Measurements from ENCODE around the gene WDR1.

WDR1 gene

DNA sequence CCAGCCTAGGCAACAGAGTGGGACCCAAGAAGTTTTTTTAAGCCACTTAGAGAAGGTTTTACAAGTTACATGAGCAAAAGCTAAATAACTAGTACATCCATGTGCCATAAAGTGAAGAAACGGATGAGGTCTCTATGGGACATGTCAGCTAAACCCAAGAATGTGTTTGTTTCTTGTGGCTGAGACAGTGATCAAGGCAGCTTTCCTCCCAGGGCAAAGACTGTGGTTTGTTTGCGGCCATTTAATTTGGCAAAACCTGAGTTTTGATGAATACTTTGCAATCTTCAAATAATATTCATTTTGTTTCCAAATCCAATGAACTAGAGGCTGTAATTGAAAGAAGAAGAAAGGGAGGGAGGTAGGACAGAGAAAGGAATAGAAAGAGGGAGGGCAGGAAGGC is 50.4 kb downstream of the WDR1 start:
- no peak for DNase-seq

DNA sequence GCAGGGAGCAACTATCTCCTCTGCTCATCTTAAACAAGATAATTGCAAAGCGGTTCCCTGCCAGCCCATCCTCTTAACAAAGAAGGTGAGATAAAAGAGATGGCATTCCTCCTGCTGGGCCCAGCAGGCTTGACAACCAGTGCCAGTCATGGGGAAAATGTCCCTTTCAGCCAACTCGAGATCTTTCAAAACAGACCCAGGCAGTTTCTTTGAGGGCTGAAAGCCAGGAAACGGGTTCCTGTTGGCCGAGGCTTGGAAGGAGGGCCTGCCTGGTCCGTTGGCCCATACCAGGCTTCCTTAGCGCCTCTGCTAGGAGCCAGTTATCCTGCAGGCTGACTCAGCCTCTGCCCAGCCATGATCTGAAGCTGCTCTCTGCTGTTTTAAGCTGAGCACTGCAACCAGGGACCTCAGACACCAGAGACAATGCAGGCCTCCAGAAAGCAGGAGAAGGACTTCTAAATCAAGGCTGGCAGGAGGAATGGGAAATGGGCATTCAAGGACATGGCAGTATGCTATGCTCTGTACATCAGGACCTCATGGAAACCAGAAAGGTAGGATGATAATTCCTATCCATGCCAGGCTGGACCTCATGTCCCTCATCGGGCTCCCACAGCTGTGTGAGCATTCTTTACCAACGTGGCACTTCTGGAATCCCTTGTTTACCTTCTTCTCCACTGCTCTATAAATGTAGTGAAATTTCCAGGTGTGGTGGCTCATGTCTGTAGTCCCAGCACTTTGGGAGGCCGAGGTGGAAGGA is 52.9 kb downstream of the WDR1 start:
- no peak for DNase-seq

DNA sequence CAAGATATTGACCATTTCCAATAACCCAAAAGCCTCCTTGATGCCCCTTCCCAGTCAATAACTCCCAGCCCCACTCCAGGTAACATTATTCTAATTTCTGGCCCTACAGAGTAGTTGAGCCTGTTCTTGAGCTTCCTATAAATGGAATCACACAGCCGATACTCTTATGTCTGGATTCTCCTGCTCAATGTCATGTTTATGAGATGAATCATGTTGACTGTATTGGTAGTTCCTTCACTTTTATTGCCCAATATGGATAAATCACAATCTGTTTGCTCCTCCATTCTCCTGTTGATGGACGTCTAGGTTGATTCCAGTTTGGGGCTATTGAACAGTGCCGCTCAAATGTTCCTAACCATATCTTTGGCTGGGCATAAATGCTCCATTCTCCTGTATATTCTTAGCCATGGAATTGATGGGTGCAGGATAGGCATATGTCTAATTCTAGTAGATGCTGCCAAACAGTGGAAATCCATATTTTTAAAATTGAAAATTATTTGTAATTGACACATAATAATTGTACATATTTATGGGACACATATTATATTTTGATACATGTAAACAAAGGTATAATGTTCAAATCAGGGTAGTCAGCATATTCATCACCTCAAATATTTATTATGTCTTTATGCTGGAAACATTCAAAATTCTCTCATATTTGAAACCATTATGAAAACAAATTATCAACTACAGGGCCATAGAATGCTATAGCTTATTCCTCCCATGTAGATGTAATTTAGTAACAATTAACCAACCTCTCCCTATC is 54.8 kb downstream of the WDR1 start:
- DNase-seq = no peak

DNA sequence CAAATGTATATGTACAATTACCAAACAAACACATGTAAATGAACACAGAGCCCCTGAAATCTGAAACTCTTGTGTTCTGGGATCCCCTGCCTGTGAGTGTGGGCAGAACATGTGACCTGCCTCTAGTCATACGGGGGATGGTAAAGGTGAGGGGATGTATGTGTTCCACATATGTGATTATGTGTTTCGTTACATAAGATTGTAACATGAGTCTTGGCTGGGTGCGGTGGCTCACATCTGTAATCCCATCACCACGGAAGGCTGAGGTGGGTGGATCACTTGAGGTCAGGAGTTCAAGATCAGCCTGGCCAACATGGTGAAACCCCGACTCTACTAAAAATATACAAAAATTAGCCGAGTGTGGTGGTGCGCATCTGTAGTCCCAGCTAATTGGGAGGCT is 58.2 kb downstream of the WDR1 start:
- no peak for DNase-seq

DNA sequence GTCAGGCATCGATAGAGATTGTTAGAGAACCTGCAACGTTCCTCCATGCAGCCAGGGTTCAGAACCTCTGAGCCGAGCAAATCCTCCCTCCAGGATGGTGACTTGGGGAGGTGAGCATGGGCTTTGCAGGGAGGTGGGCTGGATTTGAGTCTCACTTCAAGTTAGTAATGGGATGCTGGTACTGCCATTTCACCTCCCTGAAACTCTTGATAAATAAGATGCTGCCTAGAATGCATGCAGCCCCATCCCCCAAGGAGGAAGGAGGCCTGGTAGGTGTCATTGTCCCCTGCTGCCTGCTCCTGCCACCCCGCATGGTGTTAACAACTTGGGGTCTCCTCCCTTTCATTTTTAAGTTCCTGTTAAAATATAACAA is 59.6 kb downstream of the WDR1 start:
- DNase-seq = no peak

DNA sequence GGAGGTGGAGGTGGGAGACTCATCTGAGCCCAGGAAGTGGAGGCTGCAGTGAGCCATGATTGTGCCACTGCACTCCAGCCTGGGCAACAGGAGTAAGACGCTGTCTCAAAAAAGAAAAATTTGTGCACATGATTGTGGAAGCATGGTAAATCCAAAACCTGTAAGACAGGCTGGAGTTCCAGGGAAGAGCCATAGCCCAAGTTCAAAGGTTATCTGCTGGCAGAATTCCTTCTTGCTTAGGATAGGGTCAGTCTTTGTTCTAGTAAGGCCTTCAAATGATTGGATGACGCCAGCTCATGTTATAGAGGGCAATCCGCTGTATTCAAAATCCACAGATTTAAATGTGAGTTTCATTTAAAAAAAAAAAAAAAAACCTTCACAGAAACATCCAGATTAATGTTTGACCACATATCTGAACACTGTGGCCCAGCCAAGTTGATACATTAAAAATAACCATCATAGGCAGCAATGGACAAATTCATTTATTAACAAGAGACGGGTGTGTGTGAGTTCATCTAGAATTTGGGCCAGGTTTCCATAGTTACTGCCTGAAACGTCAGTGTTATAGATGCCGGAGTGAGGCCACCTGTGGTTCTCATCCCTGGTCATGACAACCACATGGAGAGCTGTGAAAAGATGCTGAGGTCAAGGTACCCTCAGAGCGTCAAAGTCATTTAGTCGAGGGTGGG is 60.1 kb downstream of the WDR1 start:
- no peak for DNase-seq

DNA sequence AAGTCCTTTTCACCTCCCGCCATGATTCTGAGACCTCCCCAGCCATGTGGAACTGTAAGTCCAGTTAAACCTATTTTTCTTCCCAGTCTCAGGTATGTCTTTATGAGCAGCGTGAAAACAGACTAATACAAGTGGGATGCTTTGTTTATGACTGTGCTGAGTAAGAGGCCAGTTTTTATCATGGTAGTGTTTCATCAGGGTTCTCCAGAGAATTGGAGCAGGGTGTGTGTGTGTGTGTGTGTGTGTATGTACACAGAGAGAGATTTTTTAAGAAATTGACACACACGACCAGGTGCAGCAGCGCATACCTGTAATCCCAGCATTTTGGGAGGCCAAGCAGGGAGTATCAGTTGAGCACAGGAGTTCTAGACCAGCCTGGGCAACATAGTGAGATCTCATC is 60.7 kb downstream of the WDR1 start:
- DNase-seq = no peak

DNA sequence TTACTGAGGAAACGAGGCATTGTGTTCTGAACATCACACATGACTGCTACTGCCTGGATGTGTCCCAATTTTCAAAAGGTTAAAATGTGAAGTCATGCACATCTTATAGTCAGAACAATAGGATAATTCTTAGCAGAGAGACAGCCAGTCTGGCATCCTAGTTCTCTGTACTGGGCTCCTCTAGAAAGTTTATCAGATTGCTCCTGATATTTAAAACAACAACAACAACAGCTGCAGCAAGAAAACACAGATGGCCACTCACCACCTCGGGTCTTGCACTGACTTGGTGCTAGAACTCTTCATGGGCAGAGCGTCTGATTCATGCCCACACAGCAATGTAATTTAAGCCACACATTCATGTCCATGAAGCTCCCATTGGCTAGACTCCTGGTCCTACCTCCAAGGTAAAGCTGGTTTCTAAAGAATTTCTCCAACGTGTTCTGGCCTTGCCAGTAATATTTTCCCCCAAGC is 62.0 kb downstream of the WDR1 start:
- DNase-seq = no peak

DNA sequence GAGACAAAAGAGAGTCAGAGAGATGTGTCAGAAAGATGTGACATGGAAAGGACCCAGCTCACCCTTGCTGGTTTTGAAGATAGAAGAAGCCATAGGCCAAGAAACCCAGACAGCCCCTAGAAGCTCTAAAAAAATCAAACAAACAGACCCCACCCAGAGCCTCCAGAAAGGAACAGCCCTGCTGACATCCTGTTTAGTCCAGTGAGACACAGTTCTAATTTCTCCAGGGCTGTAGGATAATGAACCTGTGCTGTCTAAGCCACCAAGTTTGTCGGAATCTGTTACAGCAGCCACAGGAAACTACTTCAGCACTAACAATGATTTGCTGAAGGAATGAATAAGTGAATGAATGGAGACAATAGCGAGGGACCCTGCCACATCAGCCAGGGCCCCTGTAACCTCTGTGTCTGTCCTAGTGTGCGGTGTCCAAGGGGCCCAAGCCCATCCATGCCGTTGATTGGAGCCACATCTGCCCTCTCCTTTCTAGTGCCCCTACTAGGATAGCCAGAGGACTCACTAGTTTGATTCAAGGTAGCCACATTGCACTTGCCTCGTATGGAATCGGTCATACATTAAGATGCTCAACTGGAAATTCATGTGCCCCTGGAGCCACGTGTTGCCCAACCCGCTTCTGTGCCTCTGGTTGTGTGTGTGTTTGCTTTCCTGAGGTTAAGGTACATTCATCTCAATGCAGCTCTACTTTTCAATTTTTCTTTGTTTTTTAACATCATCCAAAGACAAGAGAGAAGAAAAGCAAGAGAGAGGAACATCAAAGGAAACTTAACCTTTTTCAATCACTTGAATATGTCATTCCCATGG is 62.8 kb downstream of the WDR1 start:
- DNase-seq = no peak

DNA sequence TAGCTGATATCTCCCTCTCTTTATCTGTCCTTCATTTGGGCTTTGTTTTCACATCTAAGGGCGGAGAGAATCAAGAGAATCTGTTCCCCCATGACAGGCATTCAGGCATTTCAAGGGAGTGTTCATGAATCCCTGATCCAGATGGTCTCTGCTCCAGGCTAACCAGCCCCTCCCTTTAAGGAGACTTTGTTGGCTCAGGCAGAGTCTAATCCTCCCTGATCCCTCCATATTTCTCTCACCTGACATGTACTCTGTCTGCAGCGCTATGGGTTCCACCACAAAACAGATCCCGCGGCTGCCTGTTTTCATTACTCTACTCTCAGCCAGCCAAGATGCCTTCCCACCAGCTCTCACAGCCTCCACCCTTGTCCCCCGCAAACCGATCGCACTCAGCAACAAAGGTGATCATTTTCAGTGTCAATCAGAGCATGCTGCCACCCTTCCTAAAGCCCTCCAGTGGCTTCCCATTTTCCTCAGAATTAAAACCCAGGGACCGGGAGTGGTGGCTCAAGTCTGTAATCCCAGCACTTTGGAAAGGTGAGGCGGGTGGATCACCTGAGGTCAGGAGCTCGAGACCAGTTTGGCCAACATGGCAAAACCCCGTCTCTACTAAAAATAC is 65.0 kb downstream of the WDR1 start:
- no peak for DNase-seq

DNA sequence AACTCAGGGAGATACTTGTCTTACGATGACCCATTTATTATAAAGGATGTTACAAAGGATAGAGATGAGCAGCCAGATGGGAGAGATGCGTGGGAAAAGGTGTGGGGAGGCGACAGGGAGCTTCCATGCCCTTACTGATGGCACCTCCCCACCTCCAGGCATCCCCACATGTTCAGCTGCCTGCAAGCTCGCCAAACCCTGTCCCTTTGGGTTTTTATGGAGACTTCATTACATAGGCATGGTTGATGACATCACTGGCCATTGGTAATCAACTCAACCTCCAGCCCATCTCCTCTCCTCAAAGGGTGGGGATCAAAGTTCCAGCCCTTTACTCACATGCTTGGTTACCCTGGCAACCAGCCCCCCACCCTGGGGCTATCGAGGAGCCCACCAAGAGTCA is 65.9 kb downstream of the WDR1 start:
- no peak for DNase-seq

DNA sequence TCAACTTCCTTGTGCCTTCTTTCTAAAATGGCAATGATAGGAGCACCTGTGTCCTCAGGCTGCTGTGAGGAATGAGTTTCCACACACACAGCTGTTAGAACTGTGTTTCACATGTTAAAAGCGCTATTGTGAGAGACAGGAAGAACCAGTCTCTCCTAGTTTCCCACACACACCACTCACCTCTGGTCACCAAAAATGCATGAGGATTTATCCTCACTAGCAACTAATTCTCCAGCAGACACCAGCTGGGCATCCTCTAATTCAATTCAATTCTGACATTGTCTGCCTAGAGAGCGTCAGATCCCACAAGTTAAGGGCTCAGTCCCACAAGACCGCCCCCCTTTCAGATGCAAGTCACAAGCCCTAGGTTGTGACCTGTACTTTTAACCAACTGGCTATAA is 66.3 kb downstream of the WDR1 start:
- no peak for DNase-seq

DNA sequence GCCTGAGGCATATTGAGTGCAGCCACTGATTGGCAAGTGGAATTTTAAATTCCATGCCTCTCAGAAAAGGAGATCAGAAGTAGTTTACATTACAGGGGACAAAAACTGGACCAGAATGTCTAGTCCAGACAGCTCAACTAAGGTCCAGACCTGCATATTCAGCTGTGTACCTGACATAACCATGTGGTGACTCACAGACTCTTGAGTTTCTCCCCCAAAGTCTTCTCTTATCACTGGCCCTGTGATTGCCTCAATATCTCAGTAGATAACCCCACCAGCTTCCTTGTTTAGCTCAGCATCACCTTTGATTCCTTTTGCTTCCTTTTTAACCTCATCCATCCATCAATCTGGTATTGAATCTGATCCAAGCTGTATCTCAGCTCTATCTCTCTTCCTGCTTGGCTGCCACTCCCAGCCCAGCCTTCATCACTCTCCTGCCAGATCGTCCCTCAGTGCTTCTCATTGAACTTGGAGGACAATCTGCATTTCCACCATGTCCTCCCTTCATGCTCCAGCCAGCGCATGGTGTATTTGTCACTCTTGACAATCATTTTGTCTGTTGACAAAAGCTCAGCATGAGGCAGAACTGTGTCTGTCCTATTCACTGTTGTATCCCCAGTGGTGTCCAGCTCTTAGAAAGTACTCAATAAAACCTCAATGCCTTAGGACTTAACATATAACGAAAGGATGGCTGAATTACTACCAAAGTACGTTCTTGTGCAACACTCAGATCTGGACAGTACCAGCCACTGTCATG is 67.5 kb downstream of the WDR1 start:
- no peak for DNase-seq

DNA sequence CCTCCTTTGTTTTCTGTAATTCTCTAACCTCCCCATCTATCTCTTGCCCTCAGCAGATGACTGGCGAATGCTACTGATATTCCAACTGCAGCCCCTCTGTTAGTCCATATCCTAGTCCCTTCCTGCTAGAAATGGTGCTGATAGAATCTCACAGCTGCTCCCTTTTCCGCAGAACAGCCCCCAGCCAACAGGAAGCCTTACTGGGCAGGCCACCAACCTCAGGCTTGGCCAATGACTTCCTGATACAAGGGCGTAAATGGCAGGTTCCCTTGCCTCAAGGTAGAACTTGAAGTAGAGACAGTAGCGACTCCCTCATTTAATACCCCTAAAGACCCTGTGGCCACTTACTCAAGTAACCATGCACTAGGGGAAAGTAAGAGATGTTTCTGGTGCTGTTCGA is 68.6 kb downstream of the WDR1 start:
- no peak for DNase-seq

DNA sequence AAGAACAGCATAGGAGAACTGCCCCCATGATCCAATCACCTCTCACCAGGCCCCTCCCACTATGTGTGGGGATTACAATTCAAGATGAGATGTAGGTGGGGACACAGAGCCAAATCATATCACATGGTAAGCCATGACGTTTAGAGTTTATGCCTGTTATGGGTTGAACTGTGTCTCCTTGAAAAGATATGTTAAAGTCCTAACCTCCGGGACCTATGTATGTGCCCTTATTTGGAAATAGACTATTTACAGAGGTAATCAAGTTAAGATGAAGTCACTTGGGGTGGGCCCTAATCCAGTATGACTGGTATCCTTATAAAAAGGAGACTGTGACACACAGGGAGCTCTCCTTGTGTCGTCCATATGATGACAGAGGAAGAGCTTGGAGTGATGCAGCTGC is 70.1 kb downstream of the WDR1 start:
- no peak for DNase-seq

DNA sequence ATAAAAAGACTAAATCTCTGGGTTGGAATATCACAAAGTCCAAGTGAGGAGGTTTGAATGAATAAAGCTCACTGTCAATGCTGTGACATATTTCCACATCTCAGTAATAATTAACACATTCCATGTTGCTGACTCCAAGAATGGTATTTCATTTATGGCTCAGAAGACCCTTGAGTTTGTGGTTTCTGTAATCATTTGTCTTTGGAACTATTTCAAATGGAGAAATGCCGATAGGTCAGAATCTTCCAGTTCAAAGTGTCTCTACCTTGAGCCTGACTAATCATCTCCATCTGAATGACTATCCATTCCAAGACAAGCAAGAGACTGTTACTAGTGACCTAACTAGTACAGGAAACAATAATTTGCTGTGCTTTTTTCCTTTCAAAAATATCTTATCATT is 71.1 kb downstream of the WDR1 start:
- no peak for DNase-seq

DNA sequence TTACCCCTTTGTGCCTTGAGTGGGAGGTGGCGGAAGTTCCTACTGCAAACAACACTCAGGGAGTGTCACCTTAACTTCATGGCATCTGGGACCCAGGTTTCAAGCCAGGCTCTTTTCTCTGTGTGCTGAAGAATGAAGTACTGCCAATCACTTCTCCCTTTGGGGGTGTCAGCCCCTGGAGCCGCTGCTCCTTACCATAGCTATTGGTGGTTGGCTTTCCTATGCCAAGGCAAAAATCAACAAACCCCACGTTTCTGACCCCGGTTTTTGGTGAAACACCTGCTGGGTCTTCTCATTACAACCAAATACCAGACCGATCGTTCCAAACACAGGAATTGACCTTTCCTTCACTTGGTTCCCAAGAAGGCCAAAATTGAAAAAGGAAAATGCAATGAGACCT is 75.6 kb downstream of the WDR1 start:
- DNase-seq = no peak

DNA sequence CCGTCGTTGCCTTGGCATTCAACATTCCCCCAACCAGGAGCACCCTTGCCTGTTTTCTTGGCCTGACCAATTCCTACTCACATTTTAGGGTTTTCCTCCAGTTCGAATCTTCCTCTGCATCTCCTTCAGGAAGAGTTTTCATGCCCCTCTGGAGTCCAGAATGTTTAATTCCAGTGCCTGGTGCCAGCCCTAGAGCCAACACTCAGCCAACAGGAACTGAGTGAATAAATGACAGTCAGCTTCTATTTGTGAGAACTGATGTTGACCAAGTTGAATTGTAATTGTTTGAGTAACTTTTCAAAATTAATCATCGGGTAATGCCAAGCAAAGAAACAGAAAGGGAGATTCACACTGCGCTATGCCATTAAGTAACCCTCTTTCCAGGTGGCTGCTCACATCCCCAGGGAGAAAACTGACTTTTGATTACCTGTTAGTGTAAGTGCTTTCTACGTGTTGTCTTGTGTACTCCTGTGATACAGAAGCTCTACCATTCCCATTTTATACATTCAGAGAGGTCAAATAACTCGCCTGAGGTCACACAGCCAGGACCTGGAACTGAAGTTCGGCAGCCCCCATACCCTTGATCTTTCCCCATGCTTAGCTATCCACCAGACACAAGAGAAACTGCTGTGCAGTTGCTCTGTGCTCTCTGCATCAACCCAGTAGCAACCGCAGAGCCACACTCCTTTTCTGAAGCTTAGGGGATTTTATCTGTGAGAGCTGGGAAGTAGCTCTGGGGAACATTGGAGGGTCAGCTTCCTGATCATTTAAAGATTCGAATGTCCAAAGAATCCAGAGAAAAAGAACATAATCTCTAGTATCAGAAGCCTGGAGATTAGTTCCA is 76.3 kb downstream of the WDR1 start:
- no peak for DNase-seq

DNA sequence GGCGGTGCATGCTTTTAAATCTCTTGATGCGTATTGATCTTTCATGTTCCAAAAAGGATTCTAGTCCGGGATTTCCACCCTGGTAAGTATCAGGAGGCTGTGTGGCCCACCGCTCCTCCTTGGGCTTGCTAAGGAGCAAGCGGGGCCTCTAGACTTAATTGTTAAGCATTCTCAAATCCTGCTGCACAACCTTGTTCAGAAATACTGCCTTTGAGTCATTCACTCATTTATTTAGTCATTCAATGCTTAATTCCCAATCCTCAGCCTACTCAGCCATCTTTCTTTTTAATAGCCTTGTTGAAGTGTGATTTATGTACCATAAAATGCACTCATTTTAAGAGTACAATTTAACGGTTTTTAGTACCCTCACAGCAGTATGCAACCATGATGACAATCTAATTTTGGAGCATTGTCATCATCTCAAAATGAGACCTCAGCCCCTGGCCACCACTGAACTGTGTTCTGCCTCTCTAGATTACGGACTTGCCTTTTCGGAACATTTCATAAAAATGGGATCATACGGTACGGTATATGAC is 79.7 kb downstream of the WDR1 start:
- no peak for DNase-seq

DNA sequence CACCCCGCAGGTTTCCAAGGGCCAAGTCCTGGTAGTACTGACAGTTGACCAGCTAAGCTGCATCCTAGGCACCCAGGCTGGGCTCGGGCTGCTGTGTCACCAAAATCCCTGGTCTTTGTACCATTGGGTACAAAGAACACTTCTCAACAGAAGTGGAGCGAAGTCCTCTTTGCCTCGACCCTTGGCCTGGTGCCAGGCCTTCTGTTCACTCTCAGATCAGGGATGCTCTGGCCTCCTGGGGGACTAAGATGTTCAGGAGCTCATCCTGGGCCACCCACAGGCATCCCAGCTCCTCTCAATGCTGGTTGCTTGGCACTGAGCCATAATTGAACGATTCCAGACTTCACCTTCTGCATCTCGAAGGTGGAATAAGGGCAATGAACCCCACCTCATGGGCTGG is 81.5 kb downstream of the WDR1 start:
- DNase-seq = no peak

Measured in NCI-H1436 (cell line).